Measurements from ENCODE around the gene REN.
A peak's percentile ranks its signal among the peaks of the same experiment; 100 is the strongest.

The REN gene

GRCh38 chr1:204130981-204131892 lies 34.9 kb downstream of the REN start:
- H3K36me3 ChIP-seq (ENCODE audit: control insufficient read depth, insufficient read depth, low read length) = peaks cover 4% of the 10 kb centered on the region; the same call in 1 of the 2 replicates
- no peaks in the 10 kb centered on the region for H3K9me3 ChIP-seq (ENCODE audit: control insufficient read depth, insufficient read depth, low read length)
- WGBS (ENCODE audit: insufficient coverage, insufficient read length) = no CpG with 5 or more reads among the region's 11 CpGs
- DNase-seq (ENCODE audit: low read depth, low spot score) = no peak
- no peak overlapping the region for H3K27ac ChIP-seq (ENCODE audit: low read length)
- H3K4me3 ChIP-seq (ENCODE audit: low read length) = no peak overlapping the region
- no peaks in the 10 kb centered on the region; the same call in 1 of the 2 replicates for H3K27me3 ChIP-seq (ENCODE audit: control insufficient read depth, insufficient read depth, low read length)
- peaks cover 10% of the 10 kb centered on the region for H3K4me1 ChIP-seq (ENCODE audit: control insufficient read depth, insufficient read depth, low read length)

GRCh38 chr1:204130178-204130577 lies 36.0 kb downstream of the REN start:
- Histone ChIP-seq H3K36me3 (ENCODE audit: control insufficient read depth, insufficient read depth, low read length) (peaks cover 14% of the 10 kb centered on the region; the same call in 1 of the 2 replicates), H3K9me3 (ENCODE audit: control insufficient read depth, insufficient read depth, low read length) (no peaks in the 10 kb centered on the region), H3K4me3 (ENCODE audit: low read length) (no peak overlapping the region), H3K4me1 (ENCODE audit: control insufficient read depth, insufficient read depth, low read length) (peaks cover 10% of the 10 kb centered on the region), H3K27me3 (ENCODE audit: control insufficient read depth, insufficient read depth, low read length) (no peaks in the 10 kb centered on the region; the same call in 1 of the 2 replicates), H3K27ac (ENCODE audit: low read length) (no peak overlapping the region)
- DNase-seq (ENCODE audit: low read depth, low spot score) = no peak
- WGBS (ENCODE audit: insufficient coverage, insufficient read length) = no CpG with 5 or more reads among the region's 4 CpGs

DNA sequence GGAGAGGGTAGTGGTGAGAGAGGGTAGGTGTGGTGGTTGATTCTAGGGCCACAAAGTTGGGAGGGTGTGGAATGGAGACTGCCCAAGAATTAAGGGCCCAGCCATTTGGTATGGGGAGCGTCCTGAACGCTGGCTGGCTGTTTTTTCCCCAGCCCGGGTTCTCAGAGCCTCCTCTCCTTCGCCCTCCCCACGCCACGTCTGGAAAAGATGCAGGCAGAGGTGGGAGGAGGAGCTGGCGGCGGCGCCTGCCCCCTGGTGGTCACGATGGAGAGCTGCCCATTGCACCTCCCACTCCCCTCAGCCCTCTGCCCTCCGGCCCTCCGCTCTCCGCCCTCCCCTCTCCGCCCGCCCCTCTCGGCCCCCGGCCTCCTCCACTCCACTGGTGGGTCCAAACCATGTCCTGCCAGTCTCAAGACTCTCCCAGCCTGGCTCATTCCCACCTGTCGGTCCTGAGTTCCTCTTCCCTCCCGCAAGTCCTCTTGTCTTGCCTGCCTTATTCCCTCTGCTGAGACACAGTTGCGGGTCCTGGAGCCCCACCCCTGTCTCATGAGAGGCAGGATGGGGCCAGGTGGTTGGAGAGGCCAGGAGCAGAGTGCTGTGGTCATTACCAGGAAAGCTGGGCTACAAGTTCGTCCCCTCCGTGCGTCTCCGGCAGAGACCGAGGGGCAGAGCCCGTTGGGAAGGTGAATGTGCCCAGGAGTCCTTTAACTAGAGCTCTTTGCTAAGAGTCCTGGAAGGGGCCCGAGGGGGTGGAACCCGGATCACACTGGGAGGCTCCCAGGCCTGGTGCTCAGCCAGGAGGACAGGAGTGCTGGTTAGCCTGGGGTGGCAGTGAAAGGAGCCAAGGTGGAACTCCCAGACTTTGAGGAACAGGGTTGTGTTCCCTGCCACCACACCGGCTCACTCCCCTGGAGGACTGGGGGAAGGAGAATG lies 36.9 kb downstream of the REN start:
- Histone ChIP-seq H3K27ac (ENCODE audit: low read length) (no peak overlapping the region), H3K27me3 (ENCODE audit: control insufficient read depth, insufficient read depth, low read length) (no peaks in the 10 kb centered on the region), H3K36me3 (ENCODE audit: control insufficient read depth, insufficient read depth, low read length) (peaks cover 22% of the 10 kb centered on the region; the same call in 1 of the 2 replicates), H3K4me1 (ENCODE audit: control insufficient read depth, insufficient read depth, low read length) (peaks cover 10% of the 10 kb centered on the region), H3K9me3 (ENCODE audit: control insufficient read depth, insufficient read depth, low read length) (no peaks in the 10 kb centered on the region), H3K4me3 (ENCODE audit: low read length) (peak overlapping the region; percentile 4; the same call in 1 of the 2 replicates)
- DNase-seq (ENCODE audit: low read depth, low spot score) = no peak
- WGBS (ENCODE audit: insufficient coverage, insufficient read length) = no CpG with 5 or more reads among the region's 29 CpGs

GRCh38 chr1:204128464-204128963 lies 37.6 kb downstream of the REN start:
- DNase-seq (ENCODE audit: low read depth, low spot score) = no peak
- WGBS (ENCODE audit: insufficient coverage, insufficient read length) = no CpG with 5 or more reads among the region's 4 CpGs
- Histone ChIP-seq H3K27me3 (ENCODE audit: control insufficient read depth, insufficient read depth, low read length) (no peaks in the 10 kb centered on the region), H3K36me3 (ENCODE audit: control insufficient read depth, insufficient read depth, low read length) (peaks cover 28% of the 10 kb centered on the region; the same call in 1 of the 2 replicates), H3K9me3 (ENCODE audit: control insufficient read depth, insufficient read depth, low read length) (no peaks in the 10 kb centered on the region), H3K27ac (ENCODE audit: low read length) (no peak overlapping the region), H3K4me1 (ENCODE audit: control insufficient read depth, insufficient read depth, low read length) (peaks cover 10% of the 10 kb centered on the region), H3K4me3 (ENCODE audit: low read length) (no peak overlapping the region)

DNA sequence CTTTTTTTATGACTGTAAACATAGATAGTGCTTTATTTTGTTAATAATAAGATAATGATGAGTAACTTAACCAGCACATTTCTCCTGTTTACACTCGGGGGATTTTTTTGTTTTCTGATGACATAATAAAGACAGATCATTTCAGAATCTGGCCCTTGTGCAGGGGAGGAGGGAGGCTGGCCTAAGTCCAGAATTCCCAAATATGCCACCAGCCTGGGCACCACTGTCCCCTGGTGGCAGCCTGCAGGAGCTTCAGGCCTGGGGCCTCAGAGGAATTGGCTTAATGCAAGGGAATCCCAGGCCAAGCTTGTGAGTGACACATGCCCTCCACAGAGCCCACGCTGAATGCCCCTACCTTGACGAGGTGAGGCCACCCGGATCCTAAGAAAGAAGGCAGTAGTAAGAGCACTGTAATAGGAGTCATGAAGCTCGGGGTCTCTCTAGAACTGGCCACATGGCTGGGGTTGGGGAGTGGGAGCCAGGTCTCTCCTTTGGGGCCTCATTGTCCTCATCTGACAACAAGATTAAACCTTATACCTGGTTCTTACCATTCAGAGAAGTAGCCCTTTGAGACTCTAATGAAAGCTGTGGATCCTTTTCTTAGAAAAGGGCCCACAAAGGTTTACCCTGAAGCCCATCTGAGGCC lies 38.4 kb downstream of the REN start:
- DNase-seq (ENCODE audit: low read depth, low spot score) = no peak
- Histone ChIP-seq H3K36me3 (ENCODE audit: control insufficient read depth, insufficient read depth, low read length) (peaks cover 34% of the 10 kb centered on the region; the same call in 1 of the 2 replicates), H3K27me3 (ENCODE audit: control insufficient read depth, insufficient read depth, low read length) (no peaks in the 10 kb centered on the region), H3K4me3 (ENCODE audit: low read length) (no peak overlapping the region), H3K9me3 (ENCODE audit: control insufficient read depth, insufficient read depth, low read length) (no peaks in the 10 kb centered on the region), H3K4me1 (ENCODE audit: control insufficient read depth, insufficient read depth, low read length) (peaks cover 10% of the 10 kb centered on the region), H3K27ac (ENCODE audit: low read length) (no peak overlapping the region)
- no CpG with 5 or more reads among the region's 5 CpGs for WGBS (ENCODE audit: insufficient coverage, insufficient read length)

DNA sequence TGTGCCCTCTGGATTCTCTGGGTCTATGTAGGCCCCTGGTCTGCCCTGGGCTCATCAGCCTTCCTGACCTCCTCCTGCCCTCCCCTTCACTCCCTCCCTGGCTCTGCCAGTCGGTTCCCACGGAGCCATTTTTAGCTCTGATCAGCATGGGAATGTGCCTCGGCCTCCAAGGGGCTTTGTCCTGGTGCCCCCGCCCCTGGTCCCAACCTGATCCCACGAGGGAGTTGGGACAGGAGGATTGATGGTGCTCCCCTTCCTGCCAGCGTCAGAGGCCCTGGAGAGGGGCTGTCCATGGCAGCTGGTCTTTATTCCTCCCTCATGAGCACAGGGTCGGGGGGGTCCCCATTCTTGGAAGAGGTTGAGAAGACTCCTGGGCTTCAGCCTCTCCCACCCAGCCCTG lies 39.2 kb downstream of the REN start:
- no CpG with 5 or more reads among the region's 7 CpGs for WGBS (ENCODE audit: insufficient coverage, insufficient read length)
- H3K27ac ChIP-seq (ENCODE audit: low read length) = no peak overlapping the region
- DNase-seq (ENCODE audit: low read depth, low spot score) = no peak
- peaks cover 10% of the 10 kb centered on the region for H3K4me1 ChIP-seq (ENCODE audit: control insufficient read depth, insufficient read depth, low read length)
- no peaks in the 10 kb centered on the region for H3K9me3 ChIP-seq (ENCODE audit: control insufficient read depth, insufficient read depth, low read length)
- no peak overlapping the region for H3K4me3 ChIP-seq (ENCODE audit: low read length)
- no peaks in the 10 kb centered on the region for H3K27me3 ChIP-seq (ENCODE audit: control insufficient read depth, insufficient read depth, low read length)
- H3K36me3 ChIP-seq (ENCODE audit: control insufficient read depth, insufficient read depth, low read length) = peaks cover 42% of the 10 kb centered on the region; the same call in 1 of the 2 replicates

DNA sequence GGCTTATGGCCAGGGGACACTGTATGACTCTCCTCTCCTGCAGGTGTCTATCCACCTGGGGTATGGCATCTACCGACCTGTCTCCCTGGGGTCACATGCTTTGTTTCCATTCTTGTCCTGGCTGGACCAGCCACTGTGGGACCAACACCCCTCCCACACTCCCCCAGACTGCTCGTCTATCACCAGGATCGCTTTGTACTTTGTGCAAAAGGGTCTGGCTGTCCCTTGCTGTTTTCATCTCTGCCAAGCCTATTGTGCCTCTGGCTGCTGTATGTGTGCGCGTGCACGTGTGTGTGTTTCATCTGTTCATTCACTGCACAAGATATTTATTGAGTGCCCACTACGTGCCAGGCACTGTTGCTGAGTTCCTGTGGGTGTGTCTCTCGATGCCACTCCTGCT lies 39.8 kb downstream of the REN start:
- peaks cover 10% of the 10 kb centered on the region for H3K4me1 ChIP-seq (ENCODE audit: control insufficient read depth, insufficient read depth, low read length)
- peaks cover 42% of the 10 kb centered on the region; the same call in 1 of the 2 replicates for H3K36me3 ChIP-seq (ENCODE audit: control insufficient read depth, insufficient read depth, low read length)
- no CpG with 5 or more reads among the region's 8 CpGs for WGBS (ENCODE audit: insufficient coverage, insufficient read length)
- H3K27ac ChIP-seq (ENCODE audit: low read length) = no peak overlapping the region
- no peaks in the 10 kb centered on the region for H3K27me3 ChIP-seq (ENCODE audit: control insufficient read depth, insufficient read depth, low read length)
- no peak for DNase-seq (ENCODE audit: low read depth, low spot score)
- H3K9me3 ChIP-seq (ENCODE audit: control insufficient read depth, insufficient read depth, low read length) = no peaks in the 10 kb centered on the region
- no peak overlapping the region for H3K4me3 ChIP-seq (ENCODE audit: low read length)

GRCh38 chr1:204125759-204126351 lies 40.3 kb downstream of the REN start:
- Histone ChIP-seq H3K27me3 (ENCODE audit: control insufficient read depth, insufficient read depth, low read length) (no peaks in the 10 kb centered on the region), H3K4me3 (ENCODE audit: low read length) (no peak overlapping the region), H3K27ac (ENCODE audit: low read length) (no peak overlapping the region), H3K4me1 (ENCODE audit: control insufficient read depth, insufficient read depth, low read length) (peaks cover 8% of the 10 kb centered on the region), H3K9me3 (ENCODE audit: control insufficient read depth, insufficient read depth, low read length) (no peaks in the 10 kb centered on the region), H3K36me3 (ENCODE audit: control insufficient read depth, insufficient read depth, low read length) (peaks cover 42% of the 10 kb centered on the region; the same call in 1 of the 2 replicates)
- WGBS (ENCODE audit: insufficient coverage, insufficient read length) = no CpG with 5 or more reads among the region's 18 CpGs
- DNase-seq (ENCODE audit: low read depth, low spot score) = no peak

DNA sequence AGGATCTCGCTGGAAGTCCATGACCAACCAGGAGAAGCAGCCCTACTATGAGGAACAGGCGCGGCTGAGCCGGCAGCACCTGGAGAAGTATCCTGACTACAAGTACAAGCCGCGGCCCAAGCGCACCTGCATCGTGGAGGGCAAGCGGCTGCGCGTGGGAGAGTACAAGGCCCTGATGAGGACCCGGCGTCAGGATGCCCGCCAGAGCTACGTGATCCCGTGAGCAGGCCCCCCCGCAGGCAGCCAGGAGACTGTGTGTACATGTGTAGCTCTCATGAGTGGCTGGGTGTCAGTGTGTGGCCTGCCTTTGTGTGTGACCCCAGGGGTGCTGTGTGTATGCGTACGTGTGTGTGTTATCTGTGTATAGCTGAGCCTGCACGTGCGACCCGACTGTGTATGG lies 41.5 kb downstream of the REN start:
- no peak for DNase-seq (ENCODE audit: low read depth, low spot score)
- H3K4me1 ChIP-seq (ENCODE audit: control insufficient read depth, insufficient read depth, low read length) = peaks cover 4% of the 10 kb centered on the region; the same call in 1 of the 2 replicates
- H3K27me3 ChIP-seq (ENCODE audit: control insufficient read depth, insufficient read depth, low read length) = no peaks in the 10 kb centered on the region
- no peak overlapping the region for H3K27ac ChIP-seq (ENCODE audit: low read length)
- no peak overlapping the region for H3K4me3 ChIP-seq (ENCODE audit: low read length)
- WGBS (ENCODE audit: insufficient coverage, insufficient read length) = no CpG with 5 or more reads among the region's 22 CpGs
- no peaks in the 10 kb centered on the region for H3K9me3 ChIP-seq (ENCODE audit: control insufficient read depth, insufficient read depth, low read length)
- H3K36me3 ChIP-seq (ENCODE audit: control insufficient read depth, insufficient read depth, low read length) = peaks cover 50% of the 10 kb centered on the region; the same call in 1 of the 2 replicates

Data from iPS DF 6.9 (cell line).